ENCODE measurements around the gene TNFSF15.

- TF ChIP-seq, protein P1, sequence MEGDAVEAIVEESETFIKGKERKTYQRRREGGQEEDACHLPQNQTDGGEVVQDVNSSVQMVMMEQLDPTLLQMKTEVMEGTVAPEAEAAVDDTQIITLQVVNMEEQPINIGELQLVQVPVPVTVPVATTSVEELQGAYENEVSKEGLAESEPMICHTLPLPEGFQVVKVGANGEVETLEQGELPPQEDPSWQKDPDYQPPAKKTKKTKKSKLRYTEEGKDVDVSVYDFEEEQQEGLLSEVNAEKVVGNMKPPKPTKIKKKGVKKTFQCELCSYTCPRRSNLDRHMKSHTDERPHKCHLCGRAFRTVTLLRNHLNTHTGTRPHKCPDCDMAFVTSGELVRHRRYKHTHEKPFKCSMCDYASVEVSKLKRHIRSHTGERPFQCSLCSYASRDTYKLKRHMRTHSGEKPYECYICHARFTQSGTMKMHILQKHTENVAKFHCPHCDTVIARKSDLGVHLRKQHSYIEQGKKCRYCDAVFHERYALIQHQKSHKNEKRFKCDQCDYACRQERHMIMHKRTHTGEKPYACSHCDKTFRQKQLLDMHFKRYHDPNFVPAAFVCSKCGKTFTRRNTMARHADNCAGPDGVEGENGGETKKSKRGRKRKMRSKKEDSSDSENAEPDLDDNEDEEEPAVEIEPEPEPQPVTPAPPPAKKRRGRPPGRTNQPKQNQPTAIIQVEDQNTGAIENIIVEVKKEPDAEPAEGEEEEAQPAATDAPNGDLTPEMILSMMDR (IDR thresholded peaks at IDR 0.05): no peak
- TF ChIP-seq EZH2 (IDR thresholded peaks at IDR 0.05): no peak
These were observed 44.3 kb downstream of the TNFSF15 start for GRCh38 chr9:114761523-114761922.

Measured in neural progenitor cell (in vitro differentiated cells).